GM13977 (cell line): ENCODE measurements around the gene SLC9A9.

ENCODE experiments used
- DNase-seq: peaks from one replicate; pipeline ENCODE4 v3.0.0; 2012; ENCODE audit warnings: low spot score
- CTCF ChIP-seq: IDR thresholded peaks from 2 replicates; pipeline ENCODE4 v1.5.1; 2012; ENCODE audit warnings: mild to moderate bottlenecking, control low read depth; ENCODE audit not compliant: insufficient read depth; ENCODE audit errors: extremely low read depth, missing control alignments
- in situ Hi-C: fragments of 300-500 bp; cut with MboI; formaldehyde crosslinking; loops from one replicate; pipeline ENCODE4 v1.12.0; 2022; ENCODE audit warnings: low sequenced_read_pairs, low pct_unique_long_range_greater_than_20kb, mixed read lengths, inconsistent platforms; ENCODE audit not compliant: unreplicated experiment

SLC9A9 gene

DNA sequence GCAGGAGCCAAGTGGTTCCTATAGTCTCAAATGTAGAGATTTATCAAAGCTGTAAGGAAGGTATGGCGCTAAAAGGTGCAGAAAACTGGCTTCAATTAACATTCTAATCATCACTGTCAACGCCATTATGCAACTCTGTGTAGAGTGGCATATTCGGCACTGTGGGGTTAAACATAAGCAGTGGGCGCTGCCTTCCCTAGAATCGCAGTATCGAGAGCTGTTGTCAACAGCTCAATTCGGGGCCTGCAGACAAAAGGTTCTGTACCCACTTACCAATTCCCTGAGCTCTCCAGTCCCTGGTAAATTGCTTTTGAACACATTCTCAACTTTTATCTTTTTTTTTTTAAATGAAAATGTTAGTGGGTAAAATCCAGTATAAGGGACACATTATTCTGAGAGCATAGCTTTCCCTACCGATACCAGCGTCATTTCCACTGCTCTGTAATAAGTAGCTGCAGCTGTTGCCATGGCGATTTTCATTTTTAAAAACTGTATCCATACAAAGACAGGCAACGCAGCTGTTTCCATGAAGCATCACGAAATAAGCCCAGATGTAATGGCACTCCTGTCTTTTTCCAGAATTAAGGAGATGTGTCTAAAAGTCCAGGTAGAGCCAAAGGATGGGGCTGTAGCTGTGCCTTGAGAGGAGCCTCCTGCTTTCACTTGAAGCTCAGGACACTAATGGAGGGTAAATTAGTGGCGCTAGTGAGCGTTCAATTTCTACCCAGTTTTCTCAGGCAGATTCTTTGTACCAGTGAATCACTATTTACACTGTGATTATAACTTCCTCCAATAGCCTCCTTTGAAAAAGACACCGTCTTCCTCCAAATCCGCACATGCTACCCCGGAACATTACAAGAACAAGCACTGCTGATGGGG, 250.3 kb downstream of the SLC9A9 start:
- in situ Hi-C loops, result no loop called here
- no peak for DNase-seq
- TF ChIP-seq CTCF, result no peak

DNA sequence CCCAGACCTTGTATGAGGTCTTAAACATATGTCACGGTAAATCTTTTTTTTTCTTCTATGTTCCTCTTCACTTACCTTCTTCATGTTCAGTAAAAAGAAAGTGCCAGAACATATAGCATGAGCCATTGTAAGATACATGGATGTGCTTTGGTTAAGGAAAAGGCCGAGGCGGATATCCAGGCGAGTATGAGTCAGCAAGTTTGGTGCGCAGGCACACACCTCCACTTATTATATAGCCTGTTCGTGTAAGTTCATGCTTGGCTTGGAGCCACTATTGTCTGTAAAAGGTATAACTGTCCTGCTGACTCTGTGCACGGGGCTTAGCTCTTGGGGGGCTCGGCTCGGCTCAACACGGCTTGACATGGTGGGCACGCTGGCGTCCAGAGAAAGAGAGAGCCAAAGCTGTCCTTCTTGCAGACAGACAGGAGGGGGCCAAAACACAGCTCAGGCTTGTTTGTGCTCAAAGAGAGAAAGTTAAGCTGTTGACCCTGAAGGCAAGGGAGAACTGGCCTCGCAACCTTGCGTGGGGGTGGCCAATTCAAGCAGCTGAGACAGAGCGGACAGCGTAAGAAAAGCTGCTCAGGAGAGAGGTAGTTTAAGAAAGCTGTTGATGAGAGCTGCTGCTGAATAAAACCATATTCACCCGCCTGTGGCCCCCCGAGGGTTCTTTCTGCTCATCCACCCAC, 251.2 kb downstream of the SLC9A9 start:
- in situ Hi-C loops, result no loop called here
- TF ChIP-seq CTCF, result no peak
- no peak for DNase-seq

DNA sequence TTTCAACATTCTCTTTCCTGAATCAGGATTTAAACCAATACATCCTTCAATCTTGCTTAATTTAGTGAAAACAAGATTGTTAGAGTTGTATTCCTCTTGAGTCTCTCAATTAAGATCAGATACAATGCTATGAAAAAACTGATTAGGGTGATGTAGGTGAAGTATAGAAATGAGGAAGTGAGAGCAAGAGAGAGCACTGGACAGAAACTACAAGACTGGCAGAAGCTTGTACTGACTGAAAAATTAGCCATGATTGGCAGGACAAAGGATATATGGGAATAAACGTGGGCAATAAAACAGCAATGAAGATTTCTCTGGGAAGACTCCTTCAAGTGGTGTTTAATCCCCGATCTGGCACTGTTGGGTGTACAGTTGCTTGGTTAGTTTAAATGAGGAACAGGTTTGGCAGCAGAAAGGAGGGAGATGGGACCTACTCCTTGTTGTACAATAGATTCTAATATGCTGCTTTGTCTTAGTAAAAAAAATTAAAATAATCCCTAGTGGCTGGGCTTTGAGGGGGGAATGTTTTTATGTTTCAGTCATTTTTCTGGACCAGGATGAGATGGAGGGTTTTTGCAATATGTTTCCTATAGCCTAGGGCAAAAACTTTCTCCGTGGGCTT, 252.7 kb downstream of the SLC9A9 start:
- no peak for TF ChIP-seq CTCF
- no peak for DNase-seq
- in situ Hi-C loops, result no loop called here

- TF ChIP-seq CTCF, result no peak
- no peak for DNase-seq
- in situ Hi-C loops, result no loop called here
Observed at GRCh38 chr3:143594206-143594605, 254.1 kb downstream of the SLC9A9 start.

DNA sequence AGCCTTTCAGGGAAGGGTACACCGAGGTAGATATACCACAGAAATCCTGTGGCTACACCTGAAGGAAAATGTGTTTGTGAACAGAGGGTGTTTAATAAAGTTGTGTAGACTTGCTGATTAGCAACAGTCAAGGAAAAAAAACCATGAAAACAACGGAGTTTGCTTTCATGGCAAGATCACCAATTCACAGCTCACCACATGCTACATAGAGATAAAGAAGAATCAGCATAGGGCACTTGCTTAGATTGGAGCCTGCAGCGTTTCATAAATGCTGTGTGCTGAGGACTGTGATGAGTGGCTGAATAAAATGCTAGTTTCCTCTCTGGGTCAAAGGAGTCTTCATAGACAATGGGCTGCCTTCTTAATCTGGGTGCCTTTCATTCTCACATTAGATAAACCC, 257.6 kb downstream of the SLC9A9 start:
- TF ChIP-seq CTCF, result no peak
- no peak for DNase-seq
- in situ Hi-C loops, result no loop called here

- TF ChIP-seq CTCF, result no peak
- no peak for DNase-seq
- in situ Hi-C loops, result no loop called here
Observed at GRCh38 chr3:143586576-143586975, 261.7 kb downstream of the SLC9A9 start.
